ENCODE data around the gene SMCO4.
"Not testable (repeated sequence)": the region's sequence is repeated elsewhere in the genome, so short reads cannot be mapped to it uniquely, and the experiment has no call there.

Gene SMCO4

DNA sequence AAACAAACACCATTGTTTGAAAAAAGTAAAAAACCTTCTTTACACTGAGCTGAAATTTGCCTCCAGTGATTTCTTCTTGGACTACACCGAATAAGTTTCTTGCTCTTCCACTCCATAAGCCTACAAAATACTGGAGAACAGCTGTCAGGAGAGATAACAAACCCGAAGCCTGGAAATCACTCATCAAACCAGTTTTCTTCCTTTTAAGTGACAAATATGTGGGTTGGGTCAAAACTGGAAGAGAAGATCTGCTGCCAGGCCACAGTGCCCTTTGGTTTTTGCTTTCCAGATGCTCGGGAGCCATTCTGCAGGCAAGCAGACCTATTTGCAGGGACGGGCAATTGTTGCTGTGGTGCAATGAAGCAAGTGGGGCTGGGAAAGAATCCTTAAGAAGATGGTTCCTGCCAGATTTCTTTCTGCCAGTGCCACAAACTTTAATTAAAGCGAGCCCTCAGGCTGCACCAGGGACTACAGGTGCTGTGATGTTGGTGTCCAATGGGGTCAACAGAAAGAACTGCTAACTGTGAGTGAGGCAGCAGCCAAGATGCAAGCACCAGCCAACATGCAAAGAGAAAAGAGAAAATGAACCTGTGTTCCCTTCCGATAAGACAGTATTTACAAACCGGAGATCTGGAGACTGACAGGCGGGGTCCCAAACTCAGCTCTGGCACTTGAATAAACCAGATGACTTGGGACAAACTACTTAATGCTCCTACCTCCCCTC is 44.8 kb upstream of the SMCO4 start:
- Histone ChIP-seq H3K4me2 (ENCODE audit: low read length) (no peak overlapping the region), H3K4me1 (ENCODE audit: insufficient read depth, low read length, severe bottlenecking) (no peaks in the 10 kb centered on the region), H3K79me2 (ENCODE audit: insufficient read depth, low read length) (no peaks in the 10 kb centered on the region), H4K20me1 (ENCODE audit: insufficient read depth, low read length) (no peaks in the 10 kb centered on the region), H3K4me3 (ENCODE audit: low read depth, low read length, poor library complexity, severe bottlenecking) (no peak overlapping the region), H3K27ac (ENCODE audit: low read depth, low read length, poor library complexity, severe bottlenecking) (no peak overlapping the region), H3K9ac (ENCODE audit: low read length) (no peak overlapping the region), H3K9me2 (ENCODE audit: low read depth, low read length) (no peaks in the 10 kb centered on the region), H2AFZ (ENCODE audit: low read length) (no peak overlapping the region), H3F3A (ENCODE audit: insufficient read depth, low read length) (no peaks in the 10 kb centered on the region), H3K9me3 (ENCODE audit: low read length) (no peaks in the 10 kb centered on the region), H3K36me3 (ENCODE audit: insufficient read depth, low read length) (no peaks in the 10 kb centered on the region), H3K27me3 (ENCODE audit: insufficient read depth, low read length) (no peaks in the 10 kb centered on the region)
- TF ChIP-seq, protein P1, sequence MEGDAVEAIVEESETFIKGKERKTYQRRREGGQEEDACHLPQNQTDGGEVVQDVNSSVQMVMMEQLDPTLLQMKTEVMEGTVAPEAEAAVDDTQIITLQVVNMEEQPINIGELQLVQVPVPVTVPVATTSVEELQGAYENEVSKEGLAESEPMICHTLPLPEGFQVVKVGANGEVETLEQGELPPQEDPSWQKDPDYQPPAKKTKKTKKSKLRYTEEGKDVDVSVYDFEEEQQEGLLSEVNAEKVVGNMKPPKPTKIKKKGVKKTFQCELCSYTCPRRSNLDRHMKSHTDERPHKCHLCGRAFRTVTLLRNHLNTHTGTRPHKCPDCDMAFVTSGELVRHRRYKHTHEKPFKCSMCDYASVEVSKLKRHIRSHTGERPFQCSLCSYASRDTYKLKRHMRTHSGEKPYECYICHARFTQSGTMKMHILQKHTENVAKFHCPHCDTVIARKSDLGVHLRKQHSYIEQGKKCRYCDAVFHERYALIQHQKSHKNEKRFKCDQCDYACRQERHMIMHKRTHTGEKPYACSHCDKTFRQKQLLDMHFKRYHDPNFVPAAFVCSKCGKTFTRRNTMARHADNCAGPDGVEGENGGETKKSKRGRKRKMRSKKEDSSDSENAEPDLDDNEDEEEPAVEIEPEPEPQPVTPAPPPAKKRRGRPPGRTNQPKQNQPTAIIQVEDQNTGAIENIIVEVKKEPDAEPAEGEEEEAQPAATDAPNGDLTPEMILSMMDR (IDR thresholded peaks at IDR 0.05; ENCODE audit: low read length), result no peak
- no peak for TF ChIP-seq EZH2 (IDR thresholded peaks at IDR 0.05; ENCODE audit: borderline replicate concordance, low read length)

GRCh38 chr11:93587425-93587824 is 44.2 kb upstream of the SMCO4 start:
- H4K20me1 ChIP-seq (ENCODE audit: insufficient read depth, low read length), result not testable (repeated sequence)

GRCh38 chr11:93585758-93586157 is 42.6 kb upstream of the SMCO4 start:
- no peaks in the 10 kb centered on the region for H3K9me3 ChIP-seq (ENCODE audit: low read length)
- no peaks in the 10 kb centered on the region for H3K36me3 ChIP-seq (ENCODE audit: insufficient read depth, low read length)
- no peak overlapping the region for H3K4me2 ChIP-seq (ENCODE audit: low read length)
- no peak overlapping the region for H2AFZ ChIP-seq (ENCODE audit: low read length)
- TF ChIP-seq, protein P1 (IDR thresholded peaks at IDR 0.05; ENCODE audit: low read length), result no peak
- no peak for TF ChIP-seq EZH2 (IDR thresholded peaks at IDR 0.05; ENCODE audit: borderline replicate concordance, low read length)
- H3F3A ChIP-seq (ENCODE audit: insufficient read depth, low read length), result no peaks in the 10 kb centered on the region
- no peak overlapping the region for H3K4me3 ChIP-seq (ENCODE audit: low read depth, low read length, poor library complexity, severe bottlenecking)
- H3K9me2 ChIP-seq (ENCODE audit: low read depth, low read length), result no peaks in the 10 kb centered on the region
- H3K79me2 ChIP-seq (ENCODE audit: insufficient read depth, low read length), result no peaks in the 10 kb centered on the region
- no peaks in the 10 kb centered on the region for H3K4me1 ChIP-seq (ENCODE audit: insufficient read depth, low read length, severe bottlenecking)
- H3K27ac ChIP-seq (ENCODE audit: low read depth, low read length, poor library complexity, severe bottlenecking), result no peak overlapping the region
- H3K27me3 ChIP-seq (ENCODE audit: insufficient read depth, low read length), result no peaks in the 10 kb centered on the region
- H4K20me1 ChIP-seq (ENCODE audit: insufficient read depth, low read length), result no peaks in the 10 kb centered on the region
- H3K9ac ChIP-seq (ENCODE audit: low read length), result no peak overlapping the region

More at GRCh38 chr11:93587425-93587824, 44.2 kb upstream of the SMCO4 start:
- H3K27ac ChIP-seq (ENCODE audit: low read depth, low read length, poor library complexity, severe bottlenecking); H3K27me3 ChIP-seq (ENCODE audit: insufficient read depth, low read length); H3K4me3 ChIP-seq (ENCODE audit: low read depth, low read length, poor library complexity, severe bottlenecking); H3K79me2 ChIP-seq (ENCODE audit: insufficient read depth, low read length); H3K9ac ChIP-seq (ENCODE audit: low read length); H3K4me1 ChIP-seq (ENCODE audit: insufficient read depth, low read length, severe bottlenecking); H3K9me3 ChIP-seq (ENCODE audit: low read length); H3K4me2 ChIP-seq (ENCODE audit: low read length); H3K36me3 ChIP-seq (ENCODE audit: insufficient read depth, low read length); H3K9me2 ChIP-seq (ENCODE audit: low read depth, low read length); H2AFZ ChIP-seq (ENCODE audit: low read length); H3F3A ChIP-seq (ENCODE audit: insufficient read depth, low read length): not testable (repeated sequence)

DNA sequence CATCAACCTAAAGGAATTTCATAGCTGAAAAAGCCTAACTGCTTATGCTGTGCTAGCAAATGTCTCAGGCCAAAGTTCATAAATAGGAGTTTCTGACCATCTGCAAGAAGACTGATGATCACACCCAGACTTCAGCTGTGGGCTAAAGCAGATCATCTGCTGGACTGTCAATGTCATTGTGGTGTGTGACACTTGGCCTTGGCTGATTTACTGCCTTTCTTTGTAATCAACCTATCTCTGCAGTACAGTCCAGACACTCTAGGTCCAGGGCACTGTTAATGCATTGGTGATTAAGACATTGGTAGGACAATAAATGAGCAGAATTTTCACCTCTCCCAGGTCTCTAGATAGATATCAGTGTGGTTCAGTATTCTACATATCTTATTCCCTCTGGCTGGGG is 40.3 kb upstream of the SMCO4 start:
- TF ChIP-seq EZH2 (IDR thresholded peaks at IDR 0.05; ENCODE audit: borderline replicate concordance, low read length), result no peak
- TF ChIP-seq, protein P1 (IDR thresholded peaks at IDR 0.05; ENCODE audit: low read length), result no peak
- no peaks in the 10 kb centered on the region for H3K27me3 ChIP-seq (ENCODE audit: insufficient read depth, low read length)

More for the DNA sequence above, 40.3 kb upstream of the SMCO4 start:
- H3K9me2 ChIP-seq (ENCODE audit: low read depth, low read length), result no peaks in the 10 kb centered on the region
- H3K9ac ChIP-seq (ENCODE audit: low read length), result no peak overlapping the region
- H4K20me1 ChIP-seq (ENCODE audit: insufficient read depth, low read length), result no peaks in the 10 kb centered on the region
- no peaks in the 10 kb centered on the region for H3K79me2 ChIP-seq (ENCODE audit: insufficient read depth, low read length)
- H3K4me2 ChIP-seq (ENCODE audit: low read length), result no peak overlapping the region
- H2AFZ ChIP-seq (ENCODE audit: low read length), result no peak overlapping the region
- H3K9me3 ChIP-seq (ENCODE audit: low read length), result no peaks in the 10 kb centered on the region
- H3K4me3 ChIP-seq (ENCODE audit: low read depth, low read length, poor library complexity, severe bottlenecking), result no peak overlapping the region
- no peaks in the 10 kb centered on the region for H3K36me3 ChIP-seq (ENCODE audit: insufficient read depth, low read length)
- H3F3A ChIP-seq (ENCODE audit: insufficient read depth, low read length), result no peaks in the 10 kb centered on the region
- no peaks in the 10 kb centered on the region for H3K4me1 ChIP-seq (ENCODE audit: insufficient read depth, low read length, severe bottlenecking)
- H3K27ac ChIP-seq (ENCODE audit: low read depth, low read length, poor library complexity, severe bottlenecking), result no peak overlapping the region

All from OCI-LY1 (cell line).